Fibroblast of the aortic adventitia (primary cell): Measurements from ENCODE around the gene NUMA1. TPM values are rescaled to one million over a fixed set of nuclear protein-coding genes. Genes with fewer than 3 reads are reported as not detected.

ENCODE experiments used
- DNase-seq: peaks from one replicate; pipeline ENCODE4 v3.0.0-alpha.2; 2010; ENCODE audit warnings: low read depth
- H3K4me3 ChIP-seq: 2 replicates; pipeline ENCODE4 v1.5.1; 2011; ENCODE audit warnings: low read depth, mild to moderate bottlenecking, control low read depth, low read length, moderate library complexity
- CTCF ChIP-seq: IDR thresholded peaks from 2 replicates; pipeline ENCODE4 v1.5.1; 2011; ENCODE audit warnings: mild to moderate bottlenecking, low read length, control low read depth, inconsistent platforms; ENCODE audit not compliant: insufficient read depth
- total RNA-seq: library from RNA; depleted of rRNA; stranded (reverse); fragments of >200 nt; gene quantifications from 2 replicates; pipeline ENCODE4 v1.2.3, GENCODE V29; 2012; ENCODE audit warnings: low replicate concordance

The NUMA1 gene
- total RNA-seq, 1 donor: 134 TPM

GRCh38 chr11:72039031-72039855 lies 41.1 kb downstream of the NUMA1 start:
- DNase-seq: peak; percentile 65
- H3K4me3 ChIP-seq: peak overlapping the region; percentile 91
- no peak for TF ChIP-seq CTCF

GRCh38 chr11:72038491-72038890 lies 41.9 kb downstream of the NUMA1 start:
- TF ChIP-seq CTCF: no peak
- DNase-seq: peak; percentile 81
- peak overlapping the region; percentile 91 for H3K4me3 ChIP-seq

- peak overlapping the region; percentile 91 for H3K4me3 ChIP-seq
- TF ChIP-seq CTCF: no peak
- DNase-seq: peak; percentile 47
These were observed 42.6 kb downstream of the NUMA1 start for GRCh38 chr11:72037554-72038311.

- no peak for DNase-seq
- no peak overlapping the region for H3K4me3 ChIP-seq
- TF ChIP-seq CTCF: no peak
These were observed 43.7 kb downstream of the NUMA1 start for GRCh38 chr11:72036687-72037086.

- TF ChIP-seq CTCF: no peak
These were observed 49.8 kb downstream of the NUMA1 start for GRCh38 chr11:72030472-72031045.

GRCh38 chr11:72026090-72026489 lies 54.3 kb downstream of the NUMA1 start:
- no peak for TF ChIP-seq CTCF
- no peak for DNase-seq
- no peak overlapping the region for H3K4me3 ChIP-seq

More at GRCh38 chr11:72030472-72031045, 49.8 kb downstream of the NUMA1 start:
- no peak overlapping the region for H3K4me3 ChIP-seq
- DNase-seq: no peak
